Naive thymus-derived CD4-positive, alpha-beta T cell (primary cell): ENCODE data around the gene ZNF569. TPM values are rescaled to one million over a fixed set of nuclear protein-coding genes. Genes with fewer than 3 reads are reported as not detected.

Source experiments
- polyA plus RNA-seq, 2 donors: library from polyadenylated mRNA; unstranded; fragments of 300-500 nt; fragmentation: Illumina TruSeq; gene quantifications; one replicate each; pipeline ENCODE4 v1.2.3, GENCODE V29; 2021
- total RNA-seq, 6 experiments: library from RNA in 5 of 6; stranded (reverse) in 5 of 6; gene quantifications; 1 replicate in 5 of 6; 2 replicates in 1 of 6; pipeline ENCODE4 v1.2.3 and lab custom pipeline; 2021 to 2026

ZNF569 gene
- total and polyA plus RNA-seq, 7 experiments from 2014 or later: 4.1 to 16.4 (median 5.9) TPM

Other genes with a start within 250 kb of the ZNF569 start
- gene ZNF383, start 249.2 kb downstream of the ZNF569 start, total RNA-seq: 10 to 100 TPM; 12.2 to 33.4 (median 21.2) TPM
- 10 to 100 TPM; 11.8 to 13.2 TPM for gene ZNF383, start 249.2 kb downstream of the ZNF569 start, polyA plus RNA-seq
- 10 to 100 TPM in 3 of 5 experiments, 1 to 10 TPM in 2; 5.6 to 13.6 (median 13.2) TPM for gene ZNF527, start 96.3 kb downstream of the ZNF569 start, total RNA-seq
- 10 to 100 TPM in 1 of 2 donors, 1 to 10 TPM in 1; 8.2 to 11.9 TPM for gene ZNF527, start 96.3 kb downstream of the ZNF569 start, polyA plus RNA-seq
- gene ZNF570, start 1.9 kb upstream of the ZNF569 start, total RNA-seq: 10 to 100 TPM in 2 of 5 experiments, 1 to 10 TPM in 3; 5.1 to 10.9 (median 9.1) TPM
- 1 to 10 TPM; 4.1 to 4.6 TPM for gene ZNF570, start 1.9 kb upstream of the ZNF569 start, polyA plus RNA-seq
- 10 to 100 TPM in 1 of 5 experiments, 1 to 10 TPM in 4; 1.1 to 11.7 (median 6.0) TPM for gene ZNF793, start 39.5 kb upstream of the ZNF569 start, total RNA-seq
- gene ZNF793, start 39.5 kb upstream of the ZNF569 start, polyA plus RNA-seq: 1 to 10 TPM; 3.3 to 4.0 TPM
- 10 to 100 TPM in 1 of 5 experiments, 1 to 10 TPM in 4; 1.5 to 12.4 (median 9.0) TPM for gene ZNF571, start 127.3 kb upstream of the ZNF569 start, total RNA-seq
- 1 to 10 TPM; 5.2 to 5.9 TPM for gene ZNF571, start 127.3 kb upstream of the ZNF569 start, polyA plus RNA-seq
- 10 to 100 TPM in 4 of 5 experiments, under 1 TPM in 1; 0.99 to 22.7 (median 17.6) TPM for gene ZNF540, start 127.4 kb upstream of the ZNF569 start, total RNA-seq
- gene ZNF540, start 127.4 kb upstream of the ZNF569 start, polyA plus RNA-seq: 1 to 10 TPM; 7.4 to 9.0 TPM
- 10 to 100 TPM in 4 of 5 experiments, 1 to 10 TPM in 1; 5.7 to 18.9 (median 14.2) TPM for gene ZFP30, start 188.0 kb upstream of the ZNF569 start, total RNA-seq
- gene ZFP30, start 188.0 kb upstream of the ZNF569 start, polyA plus RNA-seq: 1 to 10 TPM; 2.7 to 3.7 TPM